Spleen (tissue), 11 donors: ENCODE data around the gene TANGO6. TPM values are rescaled to one million over a fixed set of nuclear protein-coding genes. Genes with fewer than 3 reads are reported as not detected.

ENCODE experiments used
- DNase-seq: peaks from one replicate; pipeline ENCODE4 v3.0.0-alpha.2; 2020
- H3K27ac ChIP-seq, 8 donors: fragments of 200-600 bp; sonication (generic) in 7 of 8; 1 replicate in 4 of 8; 2 replicates in 4 of 8; pipeline versions ENCODE4 v1.5.0 to v1.8.0; 2016 to 2021; ENCODE audit warnings: inconsistent platforms in 4 of 8, mild to moderate bottlenecking in 4 of 8, moderate library complexity in 1 of 8
- H3K27me3 ChIP-seq, 7 donors: fragments of 200-600 bp; sonication (generic) in 6 of 7; replicated peaks in 1 of 7; 1 replicate in 4 of 7; 2 replicates in 3 of 7; pipeline versions ENCODE4 v1.5.0 to v1.8.0; 2016 to 2021; ENCODE audit warnings: inconsistent platforms in 3 of 7, mild to moderate bottlenecking in 1 of 7
- H3K36me3 ChIP-seq, 6 donors: fragments of 200-600 bp; sonication (generic) in 5 of 6; 1 replicate in 4 of 6; 2 replicates in 2 of 6; pipeline versions ENCODE4 v1.5.0 to v1.8.0; 2016 to 2021; ENCODE audit warnings: inconsistent platforms in 2 of 6
- H3K4me1 ChIP-seq, 6 donors: fragments of 200-600 bp; sonication (generic) in 5 of 6; 1 replicate in 3 of 6; 2 replicates in 3 of 6; pipeline versions ENCODE4 v1.5.0 to v1.8.0; 2016 to 2021; ENCODE audit warnings: inconsistent platforms in 3 of 6
- H3K4me3 ChIP-seq, 8 donors: fragments of 200-600 bp; sonication (generic) in 7 of 8; 1 replicate in 4 of 8; 2 replicates in 4 of 8; pipeline versions ENCODE4 v1.5.0 to v1.8.0; 2016 to 2021; ENCODE audit warnings: inconsistent platforms in 4 of 8, mild to moderate bottlenecking in 4 of 8, moderate library complexity in 2 of 8
- H3K9me3 ChIP-seq, 8 donors: fragments of 200-600 bp; sonication (generic) in 7 of 8; 1 replicate in 4 of 8; 2 replicates in 4 of 8; pipeline versions ENCODE4 v1.5.0 to v1.8.0; 2016 to 2021; ENCODE audit warnings: inconsistent platforms in 4 of 8
- POLR2A ChIP-seq, 3 donors: fragments of 450-650 bp; IDR thresholded peaks; one replicate each; pipeline ENCODE4 v1.5.1; 2017; ENCODE audit warnings: antibody characterized with exemption in 3 of 3, mild to moderate bottlenecking in 1 of 3
- POLR2AphosphoS5 ChIP-seq, 3 donors: sonication (generic); formaldehyde crosslinking; IDR thresholded peaks; one replicate each; pipeline ENCODE4 v1.5.1; 2017; ENCODE audit warnings: antibody characterized with exemption in 3 of 3
- WGBS, 5 donors: extraction: QIAGEN DNeasy Blood & Tissue Kit in 3 of 5; methylation state at CpG; one replicate each; pipeline versions ENCODE4 v1.1.5 to v1.1.7; 2013 to 2018; 5-methylcytosine and 5-hydroxymethylcytosine counted together
- intact Hi-C: fragments of 100-400 bp; cut with DNase I; formaldehyde crosslinking; loops from one replicate; pipeline ENCODE4 v1.15.0; 2023; ENCODE audit warnings: low total_unique reads
- polyA plus RNA-seq, 3 donors: library from polyadenylated mRNA; stranded (reverse); fragments of 200-250 nt; gene quantifications; one replicate each; pipeline ENCODE4 v1.2.1, GENCODE V29; 2013
- total RNA-seq, 7 donors: library from RNA; depleted of rRNA in 3 of 7; stranded (reverse); fragments of >200 nt in 3 of 7; fragmentation: NEBNext Ultra II Directional in 4 of 7; extraction: Animal tissue kit (Norgen Biotek cat#: 25700) in 4 of 7; gene quantifications; one replicate each; pipeline versions ENCODE4 v1.1.0 to v1.2.1, GENCODE V29; 2016 to 2021
- TF ChIP-seq, protein P1 (sequence below), 11 experiments: fragments of 200-600 bp in 7 of 11; fragments of 450-650 bp in 4 of 11; sonication (generic) in 4 of 11; IDR thresholded peaks in 8 of 11; conservative IDR thresholded peaks in 3 of 11; 1 replicate in 7 of 11; 2 replicates in 4 of 11; pipeline versions ENCODE4 v1.4.0 to v1.8.0; 2016 to 2021; ENCODE audit warnings: antibody characterized with exemption in 11 of 11, inconsistent platforms in 4 of 11, mild to moderate bottlenecking in 1 of 11
- donor health status: healthy with polysubstance abuse.
- donor health status: DM: no; HTN: no; CAD: no; lungs with moderate emphysema.
- donor health status: DM: no; HTN: no; CAD: no.
- donor health status: Bipolar disorder and iron deficiency.
- donor health status: healthy.
- donor health status: DM: no; HTN: no; CAD: no.
- donor health status: DM: yes; HTN: yes; CAD: no.

Gene TANGO6
- total and polyA plus RNA-seq, 10 donors = 1.9 to 35.2 (median 23.0) TPM

DNA sequence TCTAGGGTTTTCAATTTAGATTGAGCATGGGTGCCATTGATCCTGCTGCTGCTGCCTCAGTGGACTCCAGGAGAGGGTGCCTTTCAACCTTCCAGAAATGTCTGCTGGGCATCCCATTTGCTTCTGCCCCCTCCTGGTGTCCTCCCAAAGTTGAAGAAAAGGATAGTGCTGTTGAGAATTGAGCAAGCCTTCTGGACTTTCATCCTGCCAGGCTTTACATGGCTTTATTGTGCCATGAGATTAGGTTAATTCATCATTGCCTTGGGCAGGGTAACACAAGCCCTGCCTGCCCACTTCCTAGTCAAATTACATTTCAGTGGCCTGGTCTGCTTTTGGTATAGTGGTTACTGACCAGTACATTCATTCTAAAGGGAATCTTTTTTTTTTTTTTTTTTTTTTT lies 17.9 kb upstream of the TANGO6 start:
- Histone ChIP-seq H3K4me1 (no peaks in the 10 kb centered on the region), H3K36me3 (no peaks in the 10 kb centered on the region), H3K27ac (no peak overlapping the region), H3K9me3 (peaks cover 0 to 5% (median 0%) of the 10 kb centered on the region in 8 donors), H3K4me3 (no peak overlapping the region), H3K27me3 (no peaks in the 10 kb centered on the region)
- intact Hi-C loops = no loop called here
- no peak for DNase-seq
- TF ChIP-seq, protein P1, sequence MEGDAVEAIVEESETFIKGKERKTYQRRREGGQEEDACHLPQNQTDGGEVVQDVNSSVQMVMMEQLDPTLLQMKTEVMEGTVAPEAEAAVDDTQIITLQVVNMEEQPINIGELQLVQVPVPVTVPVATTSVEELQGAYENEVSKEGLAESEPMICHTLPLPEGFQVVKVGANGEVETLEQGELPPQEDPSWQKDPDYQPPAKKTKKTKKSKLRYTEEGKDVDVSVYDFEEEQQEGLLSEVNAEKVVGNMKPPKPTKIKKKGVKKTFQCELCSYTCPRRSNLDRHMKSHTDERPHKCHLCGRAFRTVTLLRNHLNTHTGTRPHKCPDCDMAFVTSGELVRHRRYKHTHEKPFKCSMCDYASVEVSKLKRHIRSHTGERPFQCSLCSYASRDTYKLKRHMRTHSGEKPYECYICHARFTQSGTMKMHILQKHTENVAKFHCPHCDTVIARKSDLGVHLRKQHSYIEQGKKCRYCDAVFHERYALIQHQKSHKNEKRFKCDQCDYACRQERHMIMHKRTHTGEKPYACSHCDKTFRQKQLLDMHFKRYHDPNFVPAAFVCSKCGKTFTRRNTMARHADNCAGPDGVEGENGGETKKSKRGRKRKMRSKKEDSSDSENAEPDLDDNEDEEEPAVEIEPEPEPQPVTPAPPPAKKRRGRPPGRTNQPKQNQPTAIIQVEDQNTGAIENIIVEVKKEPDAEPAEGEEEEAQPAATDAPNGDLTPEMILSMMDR (IDR thresholded peaks at IDR 0.05 in 8 of 11, conservative IDR thresholded peaks at IDR 0.05 in 3 of 11) = no peak
- TF ChIP-seq POLR2AphosphoS5 (IDR thresholded peaks at IDR 0.05) = no peak
- TF ChIP-seq POLR2A (IDR thresholded peaks at IDR 0.05) = no peak

DNA sequence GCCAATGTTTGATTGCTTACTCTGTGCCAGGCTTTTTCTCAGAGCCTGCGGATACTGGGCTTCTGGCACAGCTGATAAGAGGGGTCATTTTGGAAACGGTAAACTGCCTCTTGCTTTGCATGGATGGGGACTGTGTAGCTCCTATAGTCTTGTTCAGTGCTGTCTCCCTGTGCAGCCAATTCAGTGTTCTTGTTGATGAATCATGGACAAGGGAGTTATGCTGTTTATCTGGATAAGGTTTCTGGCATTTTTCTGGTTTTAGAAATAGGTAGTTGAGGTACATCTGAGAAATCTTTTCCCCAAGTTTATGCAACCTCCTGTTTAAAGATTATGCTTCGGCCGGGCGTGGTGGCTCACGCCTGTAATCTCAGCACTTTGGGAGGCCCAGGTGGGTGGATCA lies 16.7 kb upstream of the TANGO6 start:
- Histone ChIP-seq H3K4me3 (no peak overlapping the region), H3K9me3 (peaks cover 0 to 5% (median 0%) of the 10 kb centered on the region in 8 donors), H3K36me3 (no peaks in the 10 kb centered on the region), H3K27me3 (no peaks in the 10 kb centered on the region), H3K27ac (no peak overlapping the region), H3K4me1 (no peaks in the 10 kb centered on the region)
- TF ChIP-seq, protein P1 (IDR thresholded peaks at IDR 0.05 in 8 of 11, conservative IDR thresholded peaks at IDR 0.05 in 3 of 11) = no peak
- TF ChIP-seq POLR2A (IDR thresholded peaks at IDR 0.05) (no peak), POLR2AphosphoS5 (IDR thresholded peaks at IDR 0.05) (no peak)
- DNase-seq = no peak
- intact Hi-C loops = no loop called here
- 85 to 97% (median 86%) methylated on average over 6 of the region's 6 CpGs for WGBS, 5 donors

DNA sequence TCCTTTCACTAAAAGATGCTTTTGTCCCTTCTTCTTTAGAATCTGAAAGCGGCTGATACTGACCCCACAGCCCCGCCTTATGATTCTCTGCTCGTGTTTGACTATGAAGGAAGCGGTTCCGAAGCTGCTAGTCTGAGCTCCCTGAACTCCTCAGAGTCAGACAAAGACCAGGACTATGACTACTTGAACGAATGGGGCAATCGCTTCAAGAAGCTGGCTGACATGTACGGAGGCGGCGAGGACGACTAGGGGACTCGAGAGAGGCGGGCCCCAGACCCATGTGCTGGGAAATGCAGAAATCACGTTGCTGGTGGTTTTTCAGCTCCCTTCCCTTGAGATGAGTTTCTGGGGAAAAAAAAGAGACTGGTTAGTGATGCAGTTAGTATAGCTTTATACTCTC lies 10.1 kb upstream of the TANGO6 start:
- DNase-seq = no peak
- WGBS, 5 donors = 87 to 92% (median 90%) methylated on average over 14 of the region's 14 CpGs
- Histone ChIP-seq H3K4me3 (no peak overlapping the region), H3K4me1 (no peaks in the 10 kb centered on the region), H3K9me3 (no peaks in the 10 kb centered on the region), H3K36me3 (no peaks in the 10 kb centered on the region), H3K27me3 (no peaks in the 10 kb centered on the region), H3K27ac (no peak overlapping the region)
- TF ChIP-seq POLR2AphosphoS5 (IDR thresholded peaks at IDR 0.05) = no peak
- TF ChIP-seq, protein P1 (IDR thresholded peaks at IDR 0.05 in 8 of 11, conservative IDR thresholded peaks at IDR 0.05 in 3 of 11) = no peak
- no peak for TF ChIP-seq POLR2A (IDR thresholded peaks at IDR 0.05)
- intact Hi-C loops = no loop called here

DNA sequence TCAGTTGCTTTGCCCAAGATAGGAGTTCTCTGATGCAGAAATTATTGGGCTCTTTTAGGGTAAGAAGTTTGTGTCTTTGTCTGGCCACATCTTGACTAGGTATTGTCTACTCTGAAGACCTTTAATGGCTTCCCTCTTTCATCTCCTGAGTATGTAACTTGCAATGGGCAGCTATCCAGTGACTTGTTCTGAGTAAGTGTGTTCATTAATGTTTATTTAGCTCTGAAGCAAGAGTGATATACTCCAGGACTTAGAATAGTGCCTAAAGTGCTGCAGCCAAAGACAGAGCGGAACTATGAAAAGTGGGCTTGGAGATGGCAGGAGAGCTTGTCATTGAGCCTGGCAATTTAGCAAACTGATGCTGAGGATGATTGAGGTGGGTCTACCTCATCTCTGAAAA lies 8.8 kb upstream of the TANGO6 start:
- no peaks in the 10 kb centered on the region for H3K27me3 ChIP-seq
- TF ChIP-seq, protein P1 (IDR thresholded peaks at IDR 0.05 in 8 of 11, conservative IDR thresholded peaks at IDR 0.05 in 3 of 11) = no peak
- TF ChIP-seq POLR2A (IDR thresholded peaks at IDR 0.05) = no peak
- no peak for TF ChIP-seq POLR2AphosphoS5 (IDR thresholded peaks at IDR 0.05)
- H3K27ac ChIP-seq = no peak overlapping the region
- intact Hi-C loops = no loop called here
- no peaks in the 10 kb centered on the region for H3K36me3 ChIP-seq
- 89 to 100% (median 96%) methylated on average over 1 of the region's 1 CpG for WGBS, 5 donors
- no peak for DNase-seq
- no peaks in the 10 kb centered on the region for H3K9me3 ChIP-seq
- no peaks in the 10 kb centered on the region for H3K4me1 ChIP-seq
- H3K4me3 ChIP-seq = no peak overlapping the region
